Liver (tissue), 9 donors: ENCODE data around the gene NUDT4. TPM values are rescaled to one million over a fixed set of nuclear protein-coding genes. Genes with fewer than 3 reads are reported as not detected.

Experiments used
- DNase-seq: peaks from one replicate; pipeline ENCODE4 v3.0.0-alpha.2; 2017; ENCODE audit warnings: low spot score
- H3K27ac ChIP-seq, 2 donors: one replicate each; pipeline ENCODE4 v1.7.0; 2013; ENCODE audit warnings: inconsistent platforms in 2 of 2, low read length in 2 of 2, control low read depth in 1 of 2, low read depth in 1 of 2, mild to moderate bottlenecking in 1 of 2
- H3K27me3 ChIP-seq, 4 donors: one replicate each; pipeline versions ENCODE4 v1.6.1 to v1.7.0; 2013; ENCODE audit warnings: low read length in 3 of 4, inconsistent platforms in 1 of 4, mild to moderate bottlenecking in 1 of 4, moderate library complexity in 1 of 4; ENCODE audit not compliant: control insufficient read depth in 4 of 4, insufficient read depth in 4 of 4
- H3K36me3 ChIP-seq, 4 donors: one replicate each; pipeline versions ENCODE4 v1.6.1 to v1.7.0; 2013; ENCODE audit warnings: low read length in 3 of 4, mild to moderate bottlenecking in 3 of 4, low read depth in 1 of 4, moderate library complexity in 1 of 4; ENCODE audit not compliant: control insufficient read depth in 4 of 4, insufficient read depth in 3 of 4
- H3K4me1 ChIP-seq, 4 donors: one replicate each; pipeline versions ENCODE4 v1.6.1 to v1.7.0; 2013; ENCODE audit warnings: low read length in 3 of 4, mild to moderate bottlenecking in 3 of 4, moderate library complexity in 1 of 4; ENCODE audit not compliant: control insufficient read depth in 4 of 4, insufficient read depth in 4 of 4
- H3K4me3 ChIP-seq, 3 donors: one replicate each; pipeline versions ENCODE4 v1.6.1 to v1.7.0; 2013; ENCODE audit warnings: low read length in 3 of 3, control low read depth in 1 of 3, low read depth in 1 of 3, mild to moderate bottlenecking in 1 of 3
- H3K9ac ChIP-seq, 2 donors: one replicate each; pipeline ENCODE4 v1.7.0; 2013; ENCODE audit warnings: low read length in 2 of 2, mild to moderate bottlenecking in 2 of 2, moderate library complexity in 2 of 2, control low read depth in 1 of 2, low read depth in 1 of 2
- H3K9me3 ChIP-seq, 4 donors: one replicate each; pipeline versions ENCODE4 v1.6.1 to v1.7.0; 2013; ENCODE audit warnings: low read length in 3 of 4; ENCODE audit not compliant: control insufficient read depth in 4 of 4
- ATF3 ChIP-seq: IDR thresholded peaks from 2 replicates; pipeline ENCODE4 v1.6.1; 2016; ENCODE audit warnings: antibody characterized with exemption
- CTCF ChIP-seq: fragments of 150-350 bp; IDR thresholded peaks from 2 replicates; pipeline ENCODE4 v1.5.1; 2017; ENCODE audit warnings: improper control_type of control experiment, low read depth, low read length; ENCODE audit not compliant: missing input control
- EGR1 ChIP-seq, 2 donors: IDR thresholded peaks; 2 replicates each; pipeline ENCODE4 v1.6.1; 2016 to 2018; ENCODE audit warnings: antibody characterized with exemption in 2 of 2, low read depth in 2 of 2
- FOXA1 ChIP-seq: IDR thresholded peaks from 2 replicates; pipeline ENCODE4 v1.6.1; 2016; ENCODE audit warnings: antibody characterized with exemption
- FOXA2 ChIP-seq: IDR thresholded peaks from 2 replicates; pipeline ENCODE4 v1.6.1; 2016; ENCODE audit warnings: antibody characterized with exemption
- GABPA ChIP-seq, 2 donors: IDR thresholded peaks in 1 of 2; conservative IDR thresholded peaks in 1 of 2; 2 replicates each; pipeline ENCODE4 v1.6.1; 2016; ENCODE audit warnings: antibody characterized with exemption in 2 of 2, mild to moderate bottlenecking in 1 of 2, moderate library complexity in 1 of 2
- HNF4A ChIP-seq, 2 donors: conservative IDR thresholded peaks; 2 replicates each; pipeline ENCODE4 v1.6.1; 2016; ENCODE audit warnings: antibody characterized with exemption in 2 of 2, mild to moderate bottlenecking in 2 of 2
- HNF4G ChIP-seq: IDR thresholded peaks from 2 replicates; pipeline ENCODE4 v1.6.1; 2016; ENCODE audit warnings: antibody characterized with exemption
- JUND ChIP-seq, 2 donors: IDR thresholded peaks; 2 replicates each; pipeline ENCODE4 v1.6.1; 2016; ENCODE audit warnings: antibody characterized with exemption in 2 of 2
- MAX ChIP-seq: IDR thresholded peaks from 2 replicates; pipeline ENCODE4 v1.6.1; 2016; ENCODE audit warnings: antibody characterized with exemption
- NR2F2 ChIP-seq: IDR thresholded peaks from 2 replicates; pipeline ENCODE4 v1.6.1; 2016; ENCODE audit warnings: antibody characterized with exemption
- RAD21 ChIP-seq, 2 donors: IDR thresholded peaks; 2 replicates each; pipeline ENCODE4 v1.6.1; 2016; ENCODE audit warnings: antibody characterized with exemption in 2 of 2, mild to moderate bottlenecking in 2 of 2
- REST ChIP-seq: IDR thresholded peaks from 2 replicates; pipeline ENCODE4 v1.6.1; 2016; ENCODE audit warnings: antibody characterized with exemption, mild to moderate bottlenecking
- RXRA ChIP-seq, 2 donors: IDR thresholded peaks; 2 replicates each; pipeline ENCODE4 v1.6.1; 2017 to 2018; ENCODE audit warnings: antibody characterized with exemption in 2 of 2, mild to moderate bottlenecking in 1 of 2
- SP1 ChIP-seq: IDR thresholded peaks from 2 replicates; pipeline ENCODE4 v1.6.1; 2018; ENCODE audit warnings: antibody characterized with exemption, mild to moderate bottlenecking
- TAF1 ChIP-seq: conservative IDR thresholded peaks from 2 replicates; pipeline ENCODE4 v1.6.1; 2016; ENCODE audit warnings: antibody characterized with exemption, mild to moderate bottlenecking
- YY1 ChIP-seq: IDR thresholded peaks from 2 replicates; pipeline ENCODE4 v1.6.1; 2016; ENCODE audit warnings: antibody characterized with exemption, mild to moderate bottlenecking
- ZBTB33 ChIP-seq: IDR thresholded peaks from 2 replicates; pipeline ENCODE4 v1.6.1; 2016; ENCODE audit warnings: antibody characterized with exemption
- WGBS: extraction: QIAGEN DNeasy Blood & Tissue Kit; methylation state at CpG from one replicate; pipeline ENCODE4 v1.1.7; 2013; 5-methylcytosine and 5-hydroxymethylcytosine counted together
- polyA plus RNA-seq, 2 donors: library from polyadenylated mRNA; stranded (reverse) in 1 of 2; unstranded in 1 of 2; fragments of 200-250 nt in 1 of 2; fragments of >200 nt in 1 of 2; fragmentation: Nextera tagmentation in 1 of 2; extraction: Ambion mirVana in 1 of 2; gene quantifications; one replicate each; pipeline versions ENCODE4 v1.2.1 to v1.2.3, GENCODE V29; 2013 to 2015
- total RNA-seq, 2 donors: library from RNA; depleted of rRNA; stranded (reverse); fragments of >200 nt; gene quantifications; one replicate each; pipeline ENCODE4 v1.2.3, GENCODE V29; 2014
- donor health status: healthy.
- donor health status: healthy.
- donor health status: healthy.
- donor health status: healthy.
- donor health status: healthy.

The NUDT4 gene
- total and polyA plus RNA-seq, 4 donors: 8.9 to 141 (median 11.9) TPM

GRCh38 chr12:93360688-93361087 lies 17.0 kb upstream of the NUDT4 start:
- Histone ChIP-seq H3K9ac (no peak overlapping the region), H3K4me3 (no peak overlapping the region), H3K27me3 (no peaks in the 10 kb centered on the region), H3K4me1 (no peaks in the 10 kb centered on the region), H3K9me3 (no peaks in the 10 kb centered on the region), H3K36me3 (no peaks in the 10 kb centered on the region), H3K27ac (no peak overlapping the region)
- WGBS: 89% methylated on average over 2 of the region's 2 CpGs
- no peak for DNase-seq
- no peak for TF ChIP-seq TAF1
- TF ChIP-seq CTCF: no peak
- TF ChIP-seq ATF3: no peak
- no peak for TF ChIP-seq HNF4A (conservative IDR thresholded peaks at IDR 0.05)
- TF ChIP-seq ZBTB33: no peak
- TF ChIP-seq MAX: no peak
- no peak for TF ChIP-seq FOXA2
- no peak for TF ChIP-seq HNF4G
- TF ChIP-seq NR2F2: no peak
- no peak for TF ChIP-seq JUND (IDR thresholded peaks at IDR 0.05)
- TF ChIP-seq FOXA1: no peak
- TF ChIP-seq GABPA (IDR thresholded peaks at IDR 0.05 in 1 of 2, conservative IDR thresholded peaks at IDR 0.05 in 1 of 2): no peak
- no peak for TF ChIP-seq REST
- TF ChIP-seq EGR1 (IDR thresholded peaks at IDR 0.05; ENCODE audit: low read depth in 2 of 2): no peak
- no peak for TF ChIP-seq SP1
- no peak for TF ChIP-seq RAD21 (IDR thresholded peaks at IDR 0.05)
- TF ChIP-seq YY1: no peak
- TF ChIP-seq RXRA (IDR thresholded peaks at IDR 0.05): no peak
